HCT116 (cell line): ENCODE results near the gene SLC25A43. TPM values are rescaled to one million over a fixed set of nuclear protein-coding genes. Genes with fewer than 3 reads are reported as not detected.

Experiments used
- ATAC-seq: fragments of 200-7000 bp; cut with Tn5 transposase; 2 replicates; pipeline ENCODE4 v1.9.1; 2020; ENCODE audit warnings: mild to moderate bottlenecking, moderate library complexity
- BruUV-seq: library from RNA; stranded (reverse); fragments of 400-500 nt; replicated peaks from 2 replicates; lab custom pipeline; 2021; lab: Mats Ljungman, UMichigan
- CTCF ChIA-PET: fragments of 300-600 bp; sonication (Branson Sonifier 250); formaldehyde crosslinking; loops from one replicate; lab custom pipeline; 2021; ENCODE audit warnings: antibody characterized with exemption; lab: Charles Lee
- POLR2A ChIA-PET: fragments of 300-600, 350-600 bp; sonication (Branson Sonifier 250); formaldehyde crosslinking; loops from one replicate; lab custom pipeline; 2021; ENCODE audit warnings: antibody characterized with exemption; lab: Charles Lee
- RAD21 ChIA-PET, 2 experiments: fragments of 300-600 bp; sonication (Branson Sonifier 250); formaldehyde crosslinking; loops; one replicate each; lab custom pipeline; 2023; ENCODE audit warnings: low total read pairs in 2 of 2; ENCODE audit not compliant: uncharacterized antibody in 2 of 2, unreplicated experiment in 2 of 2, low non-redundant PET in 1 of 2; lab: Charles Lee
- DNase-seq: peaks from one replicate; pipeline ENCODE4 v3.0.0-alpha.2; 2010; ENCODE audit warnings: low read depth, low spot score
- H2AFZ ChIP-seq: fragments of 200-600 bp; shearing (Covaris generic), sonication (generic); 2 replicates; pipeline ENCODE4 v1.6.1; 2017; ENCODE audit warnings: low read depth, mixed run types, mixed read lengths, antibody characterized with exemption, low read length; ENCODE audit not compliant: poor library complexity, severe bottlenecking
- H3K27ac ChIP-seq: 2 replicates; pipeline ENCODE4 v1.5.1; 2012; ENCODE audit warnings: low read depth, low read length
- H3K27me3 ChIP-seq: fragments of 200-600 bp; sonication (generic); 2 replicates; pipeline ENCODE4 v1.6.1; 2016; ENCODE audit warnings: mixed run types, low read length, mixed read lengths; ENCODE audit not compliant: insufficient read depth
- H3K36me3 ChIP-seq, 2 experiments: fragments of 200-500 bp in 1 of 2; fragments of 200-600 bp in 1 of 2; sonication (Bioruptor generic) in 1 of 2; sonication (generic) in 1 of 2; 2 replicates each; pipeline versions ENCODE4 v1.5.1 to v1.6.1; 2014 to 2016; ENCODE audit warnings: low read length in 2 of 2, inconsistent platforms in 1 of 2, mixed read lengths in 1 of 2, mixed run types in 1 of 2; ENCODE audit not compliant: insufficient read depth in 2 of 2, control insufficient read depth in 1 of 2
- H3K4me1 ChIP-seq, 2 experiments: fragments of 200-600 bp in 1 of 2; sonication (generic) in 1 of 2; 2 replicates each; pipeline versions ENCODE4 v1.5.1 to v1.6.1; 2012 to 2017; ENCODE audit warnings: low read length in 2 of 2, inconsistent platforms in 1 of 2, mild to moderate bottlenecking in 1 of 2, mixed read lengths in 1 of 2, mixed run types in 1 of 2, moderate library complexity in 1 of 2; ENCODE audit not compliant: insufficient read depth in 2 of 2, control insufficient read depth in 1 of 2
- H3K4me2 ChIP-seq: fragments of 200-600 bp; sonication (generic); 2 replicates; pipeline ENCODE4 v1.6.1; 2017; ENCODE audit warnings: mixed run types, low read length, mixed read lengths
- H3K4me3 ChIP-seq, 2 experiments: fragments of 200-600 bp in 1 of 2; sonication (generic) in 1 of 2; replicated peaks in 1 of 2; 2 replicates each; pipeline ENCODE4 v1.5.1; 2011 to 2016; ENCODE audit warnings: low read length in 2 of 2, control low read depth in 1 of 2, low read depth in 1 of 2, mild to moderate bottlenecking in 1 of 2, mixed read lengths in 1 of 2, mixed run types in 1 of 2
- H3K79me2 ChIP-seq: fragments of 200-600 bp; sonication (generic); 2 replicates; pipeline ENCODE4 v1.6.1; 2017; ENCODE audit warnings: mild to moderate bottlenecking, mixed run types, low read length, moderate library complexity, mixed read lengths; ENCODE audit not compliant: insufficient read depth
- H3K9ac ChIP-seq: fragments of 200-600 bp; sonication (generic); 2 replicates; pipeline ENCODE4 v1.6.1; 2016; ENCODE audit warnings: low read length, mixed read lengths
- H3K9me2 ChIP-seq: fragments of 200-600 bp; sonication (generic), shearing (Covaris generic); 2 replicates; pipeline ENCODE4 v1.6.1; 2017; ENCODE audit warnings: mixed run types, mild to moderate bottlenecking, moderate library complexity; ENCODE audit not compliant: insufficient read depth
- H3K9me3 ChIP-seq, 2 experiments: fragments of 200-500 bp in 1 of 2; fragments of 200-600 bp in 1 of 2; sonication (Bioruptor generic) in 1 of 2; sonication (generic) in 1 of 2; 2 replicates each; pipeline ENCODE4 v1.6.1; 2014 to 2017; ENCODE audit warnings: low read length in 2 of 2, mixed read lengths in 2 of 2, inconsistent platforms in 1 of 2, low read depth in 1 of 2, mild to moderate bottlenecking in 1 of 2, mixed run types in 1 of 2, moderate library complexity in 1 of 2; ENCODE audit not compliant: control insufficient read depth in 1 of 2, insufficient read depth in 1 of 2
- H4K20me1 ChIP-seq: fragments of 200-600 bp; sonication (generic), shearing (Covaris generic); 2 replicates; pipeline ENCODE4 v1.6.1; 2017; ENCODE audit warnings: mixed run types, mild to moderate bottlenecking, moderate library complexity; ENCODE audit not compliant: insufficient read depth
- CBX3 ChIP-seq: IDR thresholded peaks from 2 replicates; pipeline ENCODE4 v1.6.1; 2012; ENCODE audit warnings: low read depth
- CTCF ChIP-seq, 3 experiments: fragments of 200-600 bp in 1 of 3; sonication (generic) in 1 of 3; IDR thresholded peaks in 2 of 3; conservative IDR thresholded peaks in 1 of 3; 2 replicates each; pipeline ENCODE4 v1.5.1; 2012 to 2017; ENCODE audit warnings: low read depth in 2 of 3, low read length in 2 of 3, antibody characterized with exemption in 1 of 3, borderline replicate concordance in 1 of 3, control low read depth in 1 of 3, mild to moderate bottlenecking in 1 of 3, mixed read lengths in 1 of 3, mixed run types in 1 of 3, moderate library complexity in 1 of 3; ENCODE audit not compliant: insufficient read depth in 1 of 3
- ELF1 ChIP-seq: IDR thresholded peaks from 2 replicates; pipeline ENCODE4 v1.6.1; 2012; ENCODE audit warnings: low read depth, borderline replicate concordance
- EZH2phosphoT487 ChIP-seq: fragments of 200-600 bp; IDR thresholded peaks from 2 replicates; pipeline ENCODE4 v1.6.1; 2018; ENCODE audit warnings: antibody characterized with exemption, borderline replicate concordance
- FOSL1 ChIP-seq: IDR thresholded peaks from 2 replicates; pipeline ENCODE4 v1.6.1; 2012; ENCODE audit warnings: low read depth
- JUND ChIP-seq: IDR thresholded peaks from 2 replicates; pipeline ENCODE4 v1.6.1; 2012
- RAD21 ChIP-seq: IDR thresholded peaks from 2 replicates; pipeline ENCODE4 v1.6.1; 2012; ENCODE audit warnings: low read depth, mild to moderate bottlenecking
- REST ChIP-seq: IDR thresholded peaks from 2 replicates; pipeline ENCODE4 v1.6.1; 2012; ENCODE audit warnings: low read depth
- SP1 ChIP-seq: IDR thresholded peaks from 2 replicates; pipeline ENCODE4 v1.6.1; 2012; ENCODE audit warnings: low read depth
- SRF ChIP-seq: IDR thresholded peaks from 2 replicates; pipeline ENCODE4 v1.6.1; 2012; ENCODE audit warnings: low read depth
- YY1 ChIP-seq: IDR thresholded peaks from 2 replicates; pipeline ENCODE4 v1.6.1; 2011; ENCODE audit warnings: low read length, low read depth, moderate library complexity, mild to moderate bottlenecking; ENCODE audit not compliant: insufficient replicate concordance; ENCODE audit errors: extremely low read depth
- ZBTB33 ChIP-seq: IDR thresholded peaks from 2 replicates; pipeline ENCODE4 v1.6.1; 2011; ENCODE audit warnings: mild to moderate bottlenecking, low read length, moderate library complexity; ENCODE audit not compliant: insufficient replicate concordance; ENCODE audit errors: extremely low read depth
- ZFX ChIP-seq: fragments of 450-650 bp; IDR thresholded peaks from 2 replicates; pipeline ENCODE4 v1.6.1; 2017
- ZNF274 ChIP-seq: fragments of 200-500 bp; sonication (Bioruptor generic); IDR thresholded peaks from 2 replicates; pipeline ENCODE4 v1.6.1; 2014; ENCODE audit warnings: mild to moderate bottlenecking, low read depth, low read length, inconsistent platforms
- intact Hi-C: fragments of 100-400 bp; cut with micrococcal nuclease; formaldehyde crosslinking; loops from 2 replicates; pipeline ENCODE4 v1.10.0; 2022
- total RNA-seq: library from RNA; stranded (reverse); gene quantifications from one replicate; pipeline ENCODE4 v1.2.1, GENCODE V29; 2021; ENCODE audit not compliant: unreplicated experiment

The SLC25A43 gene
- total RNA-seq, 1 experiment from 2014 or later, result 14.1 TPM

GRCh38 chrX:119417842-119418241 is 18.7 kb downstream of the SLC25A43 start:
- DNase-seq (no peak), ATAC-seq (no peak)
- H2AFZ ChIP-seq, result no peak overlapping the region
- ChIA-PET POLR2A (no interaction called here), CTCF (interaction anchor here (1.0 kb wide), 1 partner anchor 95 kb away, joined by 3 read pairs; no protein-coding TSS in a partner anchor), RAD21 (no interaction called here)
- no peaks in the 10 kb centered on the region for H3K27me3 ChIP-seq
- no peaks in the 10 kb centered on the region for H3K9me2 ChIP-seq
- no peaks in the 10 kb centered on the region for H3K36me3 ChIP-seq
- H4K20me1 ChIP-seq, result no peaks in the 10 kb centered on the region
- intact Hi-C loops, result no loop called here
- TF ChIP-seq FOSL1, result no peak
- TF ChIP-seq REST, result no peak
- TF ChIP-seq SP1, result no peak
- 0 out of 2 replicates have a peak, but pooled peaks have one; percentile 20 for TF ChIP-seq RAD21
- TF ChIP-seq ZNF274, result no peak
- TF ChIP-seq JUND, result no peak
- TF ChIP-seq ELF1, result no peak
- TF ChIP-seq SRF, result no peak
- no peak for TF ChIP-seq EZH2phosphoT487
- TF ChIP-seq ZFX, result no peak
- TF ChIP-seq ZBTB33, result no peak
- TF ChIP-seq YY1, result no peak
- peak in 1 of 3 experiments; percentile 18; a peak in 1 of 6 replicates for TF ChIP-seq CTCF (IDR thresholded peaks at IDR 0.05 in 2 of 3, conservative IDR thresholded peaks at IDR 0.05 in 1 of 3; ENCODE audit: borderline replicate concordance in 1 of 3, insufficient read depth in 1 of 3, low read depth in 2 of 3, low read length in 2 of 3)
- TF ChIP-seq CBX3, result no peak
- H3K9me3 ChIP-seq, result no peaks in the 10 kb centered on the region
- no peak overlapping the region for H3K9ac ChIP-seq
- H3K4me1 ChIP-seq, result no peaks in the 10 kb centered on the region
- no peak overlapping the region for H3K27ac ChIP-seq
- H3K4me3 ChIP-seq, result no peak overlapping the region
- no peak overlapping the region for H3K4me2 ChIP-seq
- BruUV-seq, result no TSS peak
- no peaks in the 10 kb centered on the region for H3K79me2 ChIP-seq
